Spinal cord (tissue), 10 donors: ENCODE measurements around the gene HOXB8. TPM values are rescaled to one million over a fixed set of nuclear protein-coding genes. Genes with fewer than 3 reads are reported as not detected.

Experiments
- DNase-seq, 6 donors: peaks; one replicate each; pipeline versions ENCODE4 v3.0.0 to v3.0.0-alpha.2; 2013 to 2015; ENCODE audit warnings: low spot score in 6 of 6, low read depth in 4 of 6
- H3K27ac ChIP-seq: one replicate; pipeline ENCODE4 v1.5.1; 2013; ENCODE audit warnings: low read depth, low read length, control low read depth
- H3K27me3 ChIP-seq: one replicate; pipeline ENCODE4 v1.6.1; 2013; ENCODE audit warnings: low read length; ENCODE audit not compliant: control insufficient read depth, insufficient read depth
- H3K36me3 ChIP-seq: one replicate; pipeline ENCODE4 v1.6.1; 2013; ENCODE audit warnings: low read length; ENCODE audit not compliant: control insufficient read depth, insufficient read depth
- H3K4me1 ChIP-seq: one replicate; pipeline ENCODE4 v1.6.1; 2013; ENCODE audit warnings: low read length; ENCODE audit not compliant: control insufficient read depth, insufficient read depth
- H3K4me3 ChIP-seq: one replicate; pipeline ENCODE4 v1.5.1; 2013; ENCODE audit warnings: low read depth, low read length, control low read depth
- H3K9me3 ChIP-seq: one replicate; pipeline ENCODE4 v1.6.1; 2013; ENCODE audit warnings: low read length; ENCODE audit not compliant: control insufficient read depth, insufficient read depth
- WGBS: methylation state at CpG from one replicate; pipeline ENCODE4 v1.1.5; 2013; ENCODE audit warnings: missing lambda C conversion rate; ENCODE audit not compliant: insufficient coverage; 5-methylcytosine and 5-hydroxymethylcytosine counted together
- polyA plus RNA-seq, 2 donors: library from polyadenylated mRNA; unstranded; fragments of 120-200 nt; gene quantifications; one replicate each; pipeline ENCODE4 v1.2.1, GENCODE V29; 2013; ENCODE audit not compliant: insufficient read length in 2 of 2
- total RNA-seq, 2 donors: library from RNA; depleted of rRNA in 1 of 2; stranded (reverse); fragments of 120-200 nt in 1 of 2; fragments of >200 nt in 1 of 2; gene quantifications; one replicate each; pipeline versions ENCODE4 v1.2.3 to v1.2.4, GENCODE V29; 2013 to 2014
- donor health status: healthy.

The HOXB8 gene
- total and polyA plus RNA-seq, 4 donors = 23.7 to 522 (median 305) TPM

- DNase-seq = peak in 1 of 6 donors; percentile 90
- peak overlapping the region; percentile 94 for H3K4me3 ChIP-seq
- WGBS = 3% methylated on average over 17 of the region's 26 CpGs
- H3K27ac ChIP-seq = peak overlapping the region; percentile 99
- peaks cover 77% of the 10 kb centered on the region for H3K4me1 ChIP-seq
- H3K27me3 ChIP-seq = no peaks in the 10 kb centered on the region
- H3K9me3 ChIP-seq = no peaks in the 10 kb centered on the region
- peaks cover 50% of the 10 kb centered on the region for H3K36me3 ChIP-seq
Observed at GRCh38 chr17:48596735-48597527, 18.2 kb downstream of the HOXB8 start.

- peak overlapping the region; percentile 94 for H3K4me3 ChIP-seq
- H3K9me3 ChIP-seq = no peaks in the 10 kb centered on the region
- H3K27ac ChIP-seq = peak overlapping the region; percentile 99
- peaks cover 51% of the 10 kb centered on the region for H3K36me3 ChIP-seq
- no peak for DNase-seq
- 5% methylated on average over 43 of the region's 54 CpGs for WGBS
- no peaks in the 10 kb centered on the region for H3K27me3 ChIP-seq
- peaks cover 75% of the 10 kb centered on the region for H3K4me1 ChIP-seq
Observed at GRCh38 chr17:48596000-48596734, 18.9 kb downstream of the HOXB8 start.

- H3K4me3 ChIP-seq = peak overlapping the region; percentile 94
- peak overlapping the region; percentile 99 for H3K27ac ChIP-seq
- 21% methylated on average over 17 of the region's 25 CpGs for WGBS
- H3K27me3 ChIP-seq = no peaks in the 10 kb centered on the region
- H3K4me1 ChIP-seq = peaks cover 79% of the 10 kb centered on the region
- peaks cover 58% of the 10 kb centered on the region for H3K36me3 ChIP-seq
- no peaks in the 10 kb centered on the region for H3K9me3 ChIP-seq
- no peak for DNase-seq
Observed at GRCh38 chr17:48595278-48595999, 19.7 kb downstream of the HOXB8 start.

GRCh38 chr17:48594538-48595277 lies 20.4 kb downstream of the HOXB8 start:
- Histone ChIP-seq H3K4me1 (peaks cover 79% of the 10 kb centered on the region), H3K4me3 (peak overlapping the region; percentile 94), H3K27me3 (no peaks in the 10 kb centered on the region), H3K36me3 (peaks cover 61% of the 10 kb centered on the region), H3K27ac (peak overlapping the region; percentile 99), H3K9me3 (no peaks in the 10 kb centered on the region)
- DNase-seq = no peak
- 7% methylated on average over 18 of the region's 25 CpGs for whole genome bisulfite sequencing

- peak; percentile 87 to 98 (median 89) for DNase-seq
- Histone ChIP-seq H3K9me3 (no peaks in the 10 kb centered on the region), H3K4me3 (peak overlapping the region; percentile 94), H3K27ac (peak overlapping the region; percentile 99), H3K36me3 (peaks cover 61% of the 10 kb centered on the region), H3K27me3 (no peaks in the 10 kb centered on the region), H3K4me1 (peaks cover 77% of the 10 kb centered on the region)
- 2% methylated on average over 32 of the region's 37 CpGs for WGBS
Observed at GRCh38 chr17:48593840-48594537, 21.1 kb downstream of the HOXB8 start.

- peak within 1 kb of the TSS; percentile 99 for H3K27ac ChIP-seq
- no peaks in the 10 kb centered on the region for H3K27me3 ChIP-seq
- peaks cover 73% of the 10 kb centered on the region for H3K4me1 ChIP-seq
- H3K36me3 ChIP-seq = peaks cover 61% of the 10 kb centered on the region
- peak within 1 kb of the TSS; percentile 94 for H3K4me3 ChIP-seq
- peak in 1 of 6 donors; percentile 91 for DNase-seq
- under 1% methylated on average over 46 of the region's 50 CpGs for WGBS
- H3K9me3 ChIP-seq = no peaks in the 10 kb centered on the region
Observed at GRCh38 chr17:48593126-48593829, 21.8 kb downstream of the HOXB8 start, which contains the start of gene HOXB5. TSS of gene HOXB5 (minus strand) at chr17:48593779. CDS start at chr17:48593682, 97 bp downstream.

GRCh38 chr17:48592577-48592976 lies 22.5 kb downstream of the HOXB8 start:
- H3K9me3 ChIP-seq = no peaks in the 10 kb centered on the region
- 3% methylated on average over 11 of the region's 14 CpGs for WGBS
- H3K27ac ChIP-seq = peak overlapping the region; percentile 99
- peak overlapping the region; percentile 94 for H3K4me3 ChIP-seq
- peaks cover 56% of the 10 kb centered on the region for H3K36me3 ChIP-seq
- H3K27me3 ChIP-seq = no peaks in the 10 kb centered on the region
- no peak for DNase-seq
- peaks cover 76% of the 10 kb centered on the region for H3K4me1 ChIP-seq

GRCh38 chr17:48592057-48592514 lies 23.0 kb downstream of the HOXB8 start:
- H3K9me3 ChIP-seq = no peaks in the 10 kb centered on the region
- peak overlapping the region; percentile 99 for H3K27ac ChIP-seq
- WGBS = 11% methylated on average over 25 of the region's 33 CpGs
- peaks cover 76% of the 10 kb centered on the region for H3K4me1 ChIP-seq
- no peaks in the 10 kb centered on the region for H3K27me3 ChIP-seq
- H3K36me3 ChIP-seq = peaks cover 51% of the 10 kb centered on the region
- peak overlapping the region; percentile 94 for H3K4me3 ChIP-seq
- DNase-seq = no peak
